ENCODE measurements around the gene EGFR.
"Not testable (repeated sequence)": the region's sequence is repeated elsewhere in the genome, so short reads cannot be mapped to it uniquely, and the experiment has no call there.

EGFR gene

DNA sequence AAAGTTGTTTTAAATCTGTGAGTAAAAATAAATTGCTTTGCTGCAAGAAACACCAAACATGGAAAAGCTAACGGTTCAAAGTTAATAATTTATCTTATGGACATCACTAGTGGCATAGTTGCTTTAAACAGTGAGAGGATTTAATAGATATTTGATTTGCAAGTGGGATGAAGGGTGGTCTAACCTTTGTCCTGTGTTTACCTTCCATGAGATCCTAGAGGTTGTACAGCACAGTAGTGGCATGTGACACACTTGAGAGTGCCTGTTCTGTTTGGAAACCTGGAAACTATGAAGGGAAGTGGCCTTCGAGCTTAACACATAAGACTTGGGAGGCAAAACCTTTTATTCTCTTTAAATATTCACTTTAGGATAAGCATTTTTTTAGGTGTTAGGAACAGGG, 16.0 kb downstream of the EGFR start:
- DNase-seq (ENCODE audit: insufficient read length, low spot score) (no peak), FAIRE-seq (no peak)

DNA sequence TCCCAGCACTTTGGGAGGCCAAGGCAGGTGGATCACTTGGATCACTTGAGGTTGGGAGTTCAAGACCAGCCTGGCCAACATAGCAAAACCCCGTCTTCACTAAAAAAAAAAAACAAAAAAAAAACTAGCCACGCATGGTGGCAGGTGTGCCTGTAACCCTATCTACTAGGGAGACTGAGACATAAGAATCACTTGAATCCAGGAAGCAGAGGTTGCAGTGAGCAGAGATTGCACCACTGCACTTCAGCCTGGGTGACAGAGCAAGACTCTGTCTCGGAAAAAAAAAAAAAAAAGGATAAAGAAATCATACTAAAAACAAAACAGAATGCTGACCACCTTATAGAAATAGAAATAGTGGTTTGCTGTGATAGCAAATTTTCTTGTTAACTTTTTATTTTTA, 16.6 kb downstream of the EGFR start:
- not testable (repeated sequence) for FAIRE-seq; DNase-seq (ENCODE audit: insufficient read length, low spot score)

DNA sequence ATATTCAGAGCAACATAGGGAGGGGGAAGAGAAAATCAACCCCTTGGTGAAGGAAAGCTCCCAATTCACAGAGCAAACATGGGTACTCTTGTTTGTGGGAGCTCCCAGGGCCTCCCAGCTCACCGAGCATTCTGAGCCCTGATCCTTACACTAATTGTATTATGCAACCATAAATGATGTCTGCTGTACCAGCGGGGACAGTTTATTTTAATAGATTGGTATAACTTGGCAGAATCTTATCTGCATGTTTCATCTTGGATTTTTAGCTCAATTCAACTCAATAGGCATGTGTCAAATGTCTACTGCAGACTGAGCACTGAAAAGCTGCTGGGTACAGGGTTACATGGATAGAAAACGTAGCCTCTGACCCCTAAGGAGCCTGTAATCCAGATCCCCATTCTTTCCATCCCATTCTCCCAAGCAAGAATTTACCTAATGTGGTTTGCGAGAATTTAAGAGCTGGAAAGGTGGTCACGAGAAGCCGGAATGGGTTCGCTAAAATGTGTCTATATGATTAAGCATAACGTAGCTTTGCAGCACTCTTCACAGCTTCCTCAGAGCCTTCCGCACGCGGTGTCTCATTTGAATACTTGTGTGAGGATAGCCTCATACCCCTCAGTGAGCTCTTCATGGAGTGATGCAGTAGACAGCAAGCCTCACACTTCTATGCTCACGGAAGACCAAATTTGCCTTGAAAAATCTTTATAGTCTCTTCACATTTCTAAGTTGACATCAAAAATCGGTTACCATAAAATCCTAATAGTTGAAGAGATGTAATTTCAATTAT, 18.3 kb downstream of the EGFR start:
- FAIRE-seq: no peak
- DNase-seq (ENCODE audit: insufficient read length, low spot score): no peak

DNA sequence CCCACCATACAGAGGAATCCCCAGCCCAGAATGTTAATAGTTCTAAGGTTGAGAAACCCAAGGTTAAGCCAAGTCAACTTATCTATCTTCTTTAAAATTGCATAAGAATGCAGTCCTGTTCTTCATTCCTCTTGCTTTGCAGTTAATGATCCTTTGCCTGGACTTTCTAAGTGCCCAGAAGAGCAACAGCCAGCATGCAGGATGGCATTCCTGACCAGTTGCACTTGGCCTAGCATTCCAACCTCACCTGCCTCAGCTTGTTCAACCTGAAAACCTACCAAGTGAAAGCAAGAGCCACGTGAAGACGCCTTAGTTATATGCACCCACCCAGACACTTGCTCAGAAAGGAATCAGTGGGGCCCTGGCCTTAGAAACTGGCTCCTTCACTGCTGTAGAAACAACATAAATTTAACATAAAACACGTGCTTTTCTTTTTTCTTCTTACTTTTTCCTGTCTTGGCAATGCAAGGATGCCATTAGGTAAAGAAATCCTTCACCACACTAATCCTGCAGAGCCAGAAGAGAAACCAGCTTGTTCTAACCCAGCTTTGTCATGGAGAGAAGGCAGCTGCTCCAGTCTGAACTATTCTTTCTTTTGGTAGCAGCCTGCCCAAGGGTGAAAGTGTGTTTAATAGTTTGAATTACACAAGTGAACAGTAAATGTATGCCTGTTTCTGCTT, 25.0 kb downstream of the EGFR start:
- FAIRE-seq: no peak
- DNase-seq (ENCODE audit: insufficient read length, low spot score): no peak

DNA sequence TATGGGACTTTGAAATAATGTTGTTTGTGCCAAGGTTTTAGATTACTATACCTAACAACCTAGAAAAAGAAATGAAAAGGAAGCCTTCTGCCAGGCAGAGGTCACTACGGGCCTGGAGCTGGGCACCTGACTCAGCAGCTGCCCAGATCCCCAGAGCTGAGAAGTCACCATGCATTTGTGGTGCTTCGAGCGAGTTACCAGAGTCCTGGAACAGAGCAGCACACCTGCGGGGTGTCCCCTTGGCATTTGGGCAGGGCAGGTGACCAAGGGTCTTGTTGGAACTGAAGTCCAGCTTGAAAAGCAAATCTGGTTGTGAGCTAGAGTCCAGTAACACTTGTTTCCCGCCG, 25.5 kb downstream of the EGFR start:
- DNase-seq (ENCODE audit: insufficient read length, low spot score) (no peak), FAIRE-seq (no peak)

DNA sequence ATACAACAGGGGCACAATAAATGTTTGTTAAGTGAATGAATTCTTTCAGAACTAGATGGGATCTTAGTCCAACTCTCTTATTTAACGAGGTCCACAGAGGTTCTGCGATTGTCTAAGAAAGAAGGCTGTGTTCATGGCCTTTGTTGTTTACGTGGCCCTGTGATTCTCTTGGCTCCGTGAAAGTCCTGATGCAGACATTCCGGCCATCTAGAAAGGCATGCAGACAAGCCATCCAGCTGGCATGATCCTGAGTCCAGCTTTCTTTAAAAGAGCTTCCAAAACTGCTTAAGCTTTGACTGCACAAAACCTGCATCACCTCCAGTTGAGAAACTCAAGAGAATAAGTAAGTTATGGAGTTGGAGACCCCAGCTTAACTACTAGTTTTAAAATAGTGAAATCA, 26.0 kb downstream of the EGFR start:
- DNase-seq (ENCODE audit: insufficient read length, low spot score) (no peak), FAIRE-seq (no peak)

DNA sequence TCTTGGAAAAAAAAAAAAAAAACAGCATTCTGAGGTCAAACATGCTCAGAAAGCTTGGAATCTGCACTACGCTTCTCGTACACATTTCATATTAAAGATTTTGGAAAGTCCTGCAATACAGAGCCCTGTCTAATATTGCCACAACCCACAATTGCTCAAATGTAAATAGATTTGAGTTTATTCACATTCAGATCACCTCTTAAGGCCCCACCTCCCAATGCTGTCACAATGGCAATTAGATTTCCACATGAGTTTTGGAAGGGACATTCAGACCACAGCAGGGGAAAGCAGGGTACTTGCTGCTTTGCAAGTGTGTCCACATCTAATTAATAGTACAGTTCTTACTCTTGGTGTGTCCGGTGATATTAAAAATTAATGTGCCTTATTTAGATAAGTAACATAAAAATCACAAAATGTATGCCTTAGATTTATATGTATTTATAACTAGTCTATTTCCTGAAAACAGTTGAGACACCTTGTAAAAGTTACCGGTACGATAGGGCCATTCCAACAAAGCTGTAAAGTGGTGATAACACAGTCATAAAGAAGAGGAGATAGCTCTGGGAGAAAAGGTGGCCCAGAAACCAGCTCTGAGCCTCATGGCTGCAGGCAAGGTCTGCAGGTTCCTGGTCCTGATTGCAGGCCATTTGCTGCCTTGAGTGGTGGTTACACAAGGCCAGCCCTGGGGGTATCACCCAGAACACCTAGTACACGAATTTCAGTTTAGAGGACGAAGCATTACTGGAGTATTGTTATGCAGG, 27.9 kb downstream of the EGFR start:
- FAIRE-seq (no peak), DNase-seq (ENCODE audit: insufficient read length, low spot score) (no peak)

DNA sequence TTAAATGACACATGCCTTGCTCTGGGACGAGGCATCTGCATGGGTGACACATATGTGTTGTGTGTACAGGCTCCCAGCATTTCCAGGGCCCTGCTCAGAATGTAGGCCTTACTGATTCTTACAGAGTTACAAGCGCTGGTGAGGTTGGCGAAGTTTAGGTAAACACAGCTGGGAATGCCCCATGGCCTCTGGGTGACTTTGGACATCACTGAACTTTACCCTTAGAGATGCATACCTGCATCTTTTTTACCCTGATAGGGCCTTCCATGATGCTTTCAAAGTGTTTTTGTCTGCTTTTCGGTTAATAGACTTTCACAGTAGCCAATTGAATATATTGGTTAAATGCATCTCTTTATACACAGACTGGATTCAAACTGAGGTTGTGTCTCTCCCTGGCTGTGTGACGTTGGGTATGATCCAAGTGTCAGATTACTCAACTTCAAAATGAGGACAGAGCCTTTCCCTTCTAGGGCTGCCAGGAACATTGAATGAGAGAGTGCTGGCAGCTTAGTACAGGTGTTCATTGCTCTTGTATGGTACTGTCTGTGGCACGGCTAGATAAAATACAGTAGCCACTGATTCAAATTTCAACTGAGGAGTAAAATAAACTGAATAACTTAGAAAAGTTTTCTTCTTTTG, 29.5 kb downstream of the EGFR start:
- no peak for FAIRE-seq
- DNase-seq (ENCODE audit: insufficient read length, low spot score): no peak

DNA sequence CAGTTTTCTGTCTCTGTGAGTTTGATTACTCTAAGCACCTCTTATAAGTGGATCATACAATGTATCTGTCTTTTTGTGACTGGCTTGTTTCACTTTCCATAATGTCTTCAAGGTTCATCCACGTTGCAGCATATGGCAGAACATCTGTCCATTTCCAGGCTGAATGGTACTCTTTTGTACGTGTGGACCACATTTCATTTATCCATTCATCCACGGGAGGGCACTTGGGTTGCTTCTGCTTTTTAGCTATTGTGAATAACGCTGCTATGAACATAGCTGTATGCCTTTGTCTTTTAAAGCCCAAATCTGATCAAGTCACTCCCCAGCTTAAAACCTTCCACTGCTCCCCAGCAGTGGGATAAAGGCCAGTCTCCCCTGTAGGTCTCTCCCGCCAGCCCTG, 31.5 kb downstream of the EGFR start:
- FAIRE-seq: no peak
- DNase-seq (ENCODE audit: insufficient read length, low spot score): no peak

DNA sequence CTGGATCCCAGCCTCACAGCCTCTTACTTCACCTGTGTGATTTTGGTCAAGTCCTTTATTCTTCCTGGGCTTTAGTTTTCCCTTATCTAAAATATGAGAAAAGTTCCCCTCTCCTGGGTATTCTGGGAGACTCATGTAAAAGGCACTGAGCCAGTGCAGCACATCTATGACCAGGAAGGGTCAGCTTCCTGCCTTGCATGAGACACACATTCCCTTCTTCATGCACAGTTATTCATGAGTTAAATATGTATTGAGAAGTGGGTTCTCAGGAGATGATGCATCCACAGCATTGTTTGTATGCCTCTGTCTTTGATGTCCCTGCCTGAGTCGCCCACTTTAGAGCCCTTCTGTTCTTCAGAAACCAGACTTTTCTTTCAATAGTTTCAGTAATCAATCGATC, 33.3 kb downstream of the EGFR start:
- DNase-seq (ENCODE audit: insufficient read length, low spot score) (no peak), FAIRE-seq (no peak)

DNA sequence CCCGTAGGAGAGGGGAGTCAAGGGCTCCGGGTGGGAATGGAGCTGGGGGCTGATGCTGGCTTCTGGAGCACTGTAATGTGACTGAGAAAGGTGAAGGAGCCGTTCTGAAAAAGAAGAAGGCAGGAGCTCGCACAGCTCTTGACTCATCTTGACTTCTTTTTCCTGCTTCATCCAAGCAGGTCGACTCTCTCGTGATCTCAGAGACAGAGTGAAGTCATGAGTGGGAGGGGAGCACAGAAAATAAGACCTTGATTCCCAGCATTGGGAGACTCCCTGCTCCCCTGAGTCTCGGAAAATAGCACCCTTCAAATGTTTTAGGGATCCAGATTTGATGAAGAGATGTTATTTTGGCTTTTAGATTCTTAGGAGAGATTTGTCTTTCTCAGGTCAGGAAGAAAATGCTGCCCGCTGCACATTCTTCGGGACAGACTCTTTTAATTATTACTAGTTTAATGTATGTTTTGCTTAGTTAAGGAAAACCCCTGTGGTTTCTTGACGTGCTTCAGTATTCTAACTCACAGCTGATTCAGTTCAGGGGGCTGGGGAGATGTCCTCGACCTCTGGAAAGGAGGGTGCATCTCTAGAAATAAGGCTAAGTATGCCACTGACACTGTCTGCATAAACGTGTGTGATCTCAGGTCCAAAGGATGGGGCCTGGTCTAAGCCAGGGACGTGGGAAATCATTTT, 34.1 kb downstream of the EGFR start:
- DNase-seq (ENCODE audit: insufficient read length, low spot score) (no peak), FAIRE-seq (peak; percentile 14)

DNA sequence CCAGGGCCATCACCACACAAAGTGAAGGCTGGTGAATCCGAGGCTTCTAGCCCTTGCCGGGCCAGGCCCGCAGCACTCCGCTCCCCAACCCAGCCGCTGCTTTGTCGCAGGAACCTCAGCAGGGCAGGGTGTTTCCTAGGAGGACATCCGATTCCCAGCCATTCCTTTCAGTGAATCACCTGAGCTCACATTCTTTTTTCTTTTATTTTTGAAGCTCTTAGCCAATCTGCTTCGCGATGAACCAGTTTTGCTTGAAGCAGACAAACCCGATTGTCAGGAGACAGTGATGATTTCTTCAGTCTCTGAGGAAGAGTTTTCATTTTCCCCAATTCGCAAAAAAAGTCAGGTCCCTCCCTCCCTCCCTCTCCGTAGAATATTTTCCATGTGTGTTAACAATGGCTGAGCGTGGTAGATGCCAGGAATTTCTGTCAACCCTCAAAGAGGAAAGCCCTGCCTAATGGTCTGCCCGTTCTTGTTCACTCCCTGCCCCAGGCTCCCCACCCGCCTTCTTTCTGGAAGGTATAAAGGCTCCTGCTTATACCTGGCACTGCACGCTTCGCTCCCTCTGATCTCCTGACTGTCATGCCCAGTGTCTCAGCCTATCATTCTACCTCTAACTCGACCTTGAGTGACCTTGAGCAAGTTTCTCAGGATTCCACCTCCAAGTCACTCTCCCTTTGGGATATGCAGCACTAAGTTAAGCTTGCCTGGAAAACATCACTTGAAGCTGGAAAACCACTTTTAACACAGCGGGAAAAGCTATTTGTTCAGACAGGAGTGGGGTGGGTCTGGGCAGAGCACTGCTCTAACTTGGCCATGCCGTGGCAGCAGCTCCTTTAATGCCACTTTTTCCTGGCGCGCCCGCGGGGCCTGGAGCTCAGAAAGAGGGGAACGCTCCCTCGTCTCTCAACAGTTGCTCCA, 35.1 kb downstream of the EGFR start:
- FAIRE-seq: no peak

DNA sequence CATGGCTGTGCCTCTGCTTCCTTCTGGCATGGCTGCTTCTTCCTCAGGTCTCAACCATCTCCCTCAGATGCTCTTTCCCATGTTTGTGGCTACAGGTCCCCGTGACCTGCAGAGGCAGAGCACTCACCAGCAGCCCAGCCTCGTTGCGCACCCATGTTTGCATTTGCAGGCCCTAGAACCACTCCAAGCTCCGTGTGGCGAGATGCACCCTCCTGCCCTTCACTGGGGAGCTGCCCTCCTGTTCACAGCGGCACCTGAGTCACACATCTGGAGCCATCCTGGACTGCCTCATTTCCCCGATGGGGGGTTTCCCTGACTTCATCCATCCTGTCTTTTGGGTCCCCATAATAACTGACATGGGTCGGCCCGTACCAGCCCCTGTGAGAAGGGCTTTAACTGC, 35.9 kb downstream of the EGFR start:
- no peak for DNase-seq (ENCODE audit: insufficient read length, low spot score)
- FAIRE-seq: no peak

More for the DNA sequence above, 35.1 kb downstream of the EGFR start:
- DNase-seq (ENCODE audit: insufficient read length, low spot score): no peak

DNA sequence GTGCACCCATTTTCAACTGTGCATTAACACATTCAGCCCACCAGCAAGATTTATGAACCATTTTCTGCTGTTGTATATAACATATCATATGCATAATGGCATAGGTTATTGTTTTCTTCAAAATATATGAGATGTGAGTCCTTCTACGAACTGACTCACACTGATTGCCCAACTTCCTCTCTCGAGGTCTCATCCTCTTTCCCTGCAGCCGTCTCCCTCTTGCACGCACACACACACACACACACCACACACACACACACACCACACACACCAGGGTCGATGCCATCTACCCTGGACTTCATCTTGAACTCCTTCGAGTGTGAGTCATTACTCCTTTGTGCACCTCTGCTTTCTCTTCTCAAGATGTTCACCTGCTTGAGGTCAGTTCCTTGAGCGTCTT, 36.7 kb downstream of the EGFR start:
- DNase-seq (ENCODE audit: insufficient read length, low spot score) (no peak), FAIRE-seq (no peak)

DNA sequence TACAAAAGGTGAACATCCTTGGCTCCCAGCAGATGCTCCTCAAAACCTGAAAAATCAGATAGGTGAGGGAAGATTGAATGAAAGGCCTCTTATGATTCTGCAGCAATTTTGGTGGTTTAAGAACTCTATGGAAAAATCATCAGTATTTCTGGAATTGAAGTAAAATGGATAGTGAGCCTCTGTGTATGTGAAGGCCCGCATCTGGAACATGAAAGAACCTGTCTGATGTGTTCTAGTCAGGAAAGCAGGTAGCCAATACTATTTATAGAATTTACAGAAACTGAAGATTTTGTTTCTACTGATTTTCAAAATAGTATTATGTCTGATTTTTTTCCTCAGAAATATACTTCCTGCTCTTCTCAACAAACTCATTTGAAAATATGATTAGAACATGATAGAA, 37.3 kb downstream of the EGFR start:
- DNase-seq (ENCODE audit: insufficient read length, low spot score) (no peak), FAIRE-seq (no peak)

DNA sequence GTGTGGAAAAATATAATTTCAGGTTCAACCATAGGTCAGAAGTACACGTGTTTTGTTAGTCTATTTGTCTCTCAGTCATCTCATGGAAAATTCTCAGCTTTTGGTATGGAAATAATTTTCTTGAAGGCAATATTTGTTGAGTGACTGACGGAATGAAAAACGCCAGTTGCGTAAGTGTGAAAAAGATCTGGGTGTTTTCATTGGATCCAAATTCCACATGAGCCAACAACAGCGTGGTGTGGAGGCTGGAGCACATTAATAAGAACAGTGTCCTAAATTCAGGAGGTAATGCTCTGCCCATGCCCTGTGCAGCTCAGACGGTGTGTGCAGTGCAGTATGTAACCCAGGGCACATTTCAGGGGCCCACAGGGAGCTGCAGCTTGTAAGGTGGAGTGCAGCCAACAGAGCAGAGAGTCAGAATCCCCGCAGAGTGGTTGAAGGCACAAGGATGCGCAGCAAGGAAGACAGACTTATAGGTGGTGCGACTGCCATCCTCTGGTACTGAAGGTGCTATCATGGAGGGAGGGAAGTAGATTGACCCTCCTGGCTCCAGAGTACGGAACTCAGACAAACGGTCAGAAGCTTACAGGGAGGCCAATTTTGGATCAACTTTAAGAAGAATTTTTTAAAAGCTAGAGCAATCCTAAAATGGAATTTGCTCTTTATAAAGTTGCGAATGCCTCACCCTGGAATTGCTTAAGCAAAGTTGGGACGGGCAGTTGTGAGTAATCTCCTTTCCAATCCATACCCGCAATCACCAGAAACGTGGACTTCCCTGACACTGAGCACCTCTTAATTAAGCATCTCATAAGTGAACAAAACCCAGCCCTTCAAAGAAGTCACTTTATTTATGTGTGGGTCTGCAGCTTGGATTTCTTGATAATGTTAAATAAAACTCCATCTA, 38.0 kb downstream of the EGFR start:
- FAIRE-seq: no peak
- no peak for DNase-seq (ENCODE audit: insufficient read length, low spot score)

DNA sequence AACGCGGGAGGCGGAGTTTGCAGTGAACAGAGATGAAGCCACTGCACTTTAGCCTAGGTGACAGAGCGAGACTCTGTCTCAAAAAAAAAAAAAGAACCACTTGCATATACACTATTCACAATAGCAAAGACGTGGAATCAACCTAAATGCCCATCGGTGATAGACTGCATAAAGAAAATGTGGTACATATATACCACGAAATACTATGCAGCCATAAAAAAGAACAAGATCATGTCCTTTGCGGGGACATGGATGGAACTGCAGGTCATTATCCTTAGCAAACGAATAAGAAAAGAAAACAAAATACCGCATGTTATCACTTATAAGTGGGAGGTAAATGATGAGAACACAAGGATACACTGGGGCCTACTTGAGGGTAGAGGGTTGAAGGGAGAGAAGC, 39.5 kb downstream of the EGFR start:
- FAIRE-seq: no peak
- no peak for DNase-seq (ENCODE audit: insufficient read length, low spot score)

DNA sequence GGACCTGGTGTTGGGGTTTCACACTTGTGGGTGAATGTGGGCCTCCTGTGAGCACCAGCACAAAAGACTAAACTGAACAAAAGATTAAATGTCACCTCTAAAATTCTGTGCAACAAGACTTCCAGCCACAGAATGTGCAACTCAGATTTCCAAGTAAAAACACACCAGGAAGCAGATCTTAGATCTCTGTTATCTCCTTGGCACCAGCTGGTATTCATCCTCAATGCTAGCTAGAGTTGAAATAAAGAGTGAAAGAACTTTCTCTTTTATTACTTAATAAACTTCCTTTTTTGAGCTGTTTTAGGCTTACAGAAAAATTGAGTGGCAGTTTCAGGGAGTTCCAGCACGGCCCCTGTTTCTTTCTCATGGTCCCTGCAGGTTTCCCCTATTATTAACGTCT, 40.2 kb downstream of the EGFR start:
- DNase-seq (ENCODE audit: insufficient read length, low spot score) (no peak), FAIRE-seq (no peak)

DNA sequence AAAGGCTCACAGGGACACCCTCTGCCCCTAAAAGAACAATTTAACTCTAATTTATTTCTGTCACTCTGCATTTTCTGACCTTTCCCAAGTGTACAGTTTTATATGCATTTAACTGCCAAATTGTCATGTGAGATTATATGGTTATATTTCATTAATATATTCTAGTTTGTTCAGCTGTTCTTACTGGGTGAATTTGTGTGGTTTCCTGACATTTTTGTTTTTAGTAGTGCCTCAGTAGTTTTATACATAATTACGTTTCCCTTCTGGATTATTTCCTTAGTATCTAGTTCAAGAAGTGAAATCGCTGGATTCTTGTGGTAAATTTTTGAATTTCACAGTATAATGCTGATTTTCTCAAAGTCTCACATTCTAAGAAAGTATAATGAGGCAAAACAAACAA, 41.3 kb downstream of the EGFR start:
- no peak for DNase-seq (ENCODE audit: insufficient read length, low spot score)
- FAIRE-seq: no peak

All from GM19239 (cell line).